Measurements from ENCODE around the gene SDHB.

SDHB gene

GRCh38 chr1:17053685-17054410 lies at the start of gene SDHB:
Gene SDHB (minus strand): TSS chr1:17054032. CDS start chr1:17054019, 13 bp downstream.
- TF ChIP-seq CTCF (conservative IDR thresholded peaks at IDR 0.05; ENCODE audit: control insufficient read depth, insufficient read depth, low read depth, low read length), result no peak
- peak; percentile 98 for DNase-seq (ENCODE audit: low read depth)
- H3K4me3 ChIP-seq (ENCODE audit: control insufficient read depth, low read depth, low read length), result peak within 1 kb of the TSS; percentile 100

- DNase-seq (ENCODE audit: low read depth), result no peak
- H3K4me3 ChIP-seq (ENCODE audit: control insufficient read depth, low read depth, low read length), result no peak overlapping the region
- no peak for TF ChIP-seq CTCF (conservative IDR thresholded peaks at IDR 0.05; ENCODE audit: control insufficient read depth, insufficient read depth, low read depth, low read length)
Observed at GRCh38 chr1:17102232-17102631, 48.4 kb upstream of the SDHB start.

- no peak overlapping the region for H3K4me3 ChIP-seq (ENCODE audit: control insufficient read depth, low read depth, low read length)
- no peak for TF ChIP-seq CTCF (conservative IDR thresholded peaks at IDR 0.05; ENCODE audit: control insufficient read depth, insufficient read depth, low read depth, low read length)
- DNase-seq (ENCODE audit: low read depth), result no peak
Observed at GRCh38 chr1:17101261-17101660, 47.4 kb upstream of the SDHB start.

GRCh38 chr1:17099616-17100340 lies 45.9 kb upstream of the SDHB start:
- no peak overlapping the region for H3K4me3 ChIP-seq (ENCODE audit: control insufficient read depth, low read depth, low read length)
- no peak for TF ChIP-seq CTCF (conservative IDR thresholded peaks at IDR 0.05; ENCODE audit: control insufficient read depth, insufficient read depth, low read depth, low read length)
- no peak for DNase-seq (ENCODE audit: low read depth)

GRCh38 chr1:17098446-17099317 lies 44.9 kb upstream of the SDHB start:
- no peak for DNase-seq (ENCODE audit: low read depth)
- H3K4me3 ChIP-seq (ENCODE audit: control insufficient read depth, low read depth, low read length), result no peak overlapping the region
- no peak for TF ChIP-seq CTCF (conservative IDR thresholded peaks at IDR 0.05; ENCODE audit: control insufficient read depth, insufficient read depth, low read depth, low read length)

GRCh38 chr1:17097787-17098186 lies 44.0 kb upstream of the SDHB start:
- no peak for TF ChIP-seq CTCF (conservative IDR thresholded peaks at IDR 0.05; ENCODE audit: control insufficient read depth, insufficient read depth, low read depth, low read length)
- H3K4me3 ChIP-seq (ENCODE audit: control insufficient read depth, low read depth, low read length), result no peak overlapping the region
- DNase-seq (ENCODE audit: low read depth), result no peak
